ENCODE data around the gene PPP1R12C. TPM values are rescaled to one million over a fixed set of nuclear protein-coding genes. Genes with fewer than 3 reads are reported as not detected.

PPP1R12C gene
- total and polyA plus RNA-seq, 7 donors, result 20.5 to 59.1 (median 28.5) TPM

DNA sequence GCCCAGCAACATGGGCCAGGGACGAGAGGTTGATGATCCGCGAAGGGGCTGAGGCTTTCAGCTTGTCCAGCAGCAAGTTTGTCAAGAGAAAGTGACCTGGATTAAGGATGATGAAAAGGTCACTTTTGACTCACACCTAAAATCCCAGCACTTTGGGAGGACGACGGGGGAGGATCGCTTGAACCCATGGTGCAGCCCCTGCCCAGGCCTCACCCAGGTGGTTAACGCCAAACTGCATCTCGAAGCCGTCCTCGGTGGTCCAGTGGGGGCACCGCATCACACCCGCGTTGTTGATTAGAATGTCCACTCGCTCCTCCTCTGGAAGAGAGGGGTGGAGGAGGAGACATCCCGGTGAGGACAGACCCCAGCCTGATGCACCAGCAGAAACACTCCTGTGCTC lies 69.0 kb downstream of the PPP1R12C start:
- Histone ChIP-seq H3K4me1 (no peaks in the 10 kb centered on the region), H3K4me3 (no peak overlapping the region), H3K27me3 (ENCODE audit: insufficient read depth in 3 of 3, low read length in 2 of 3) (no peaks in the 10 kb centered on the region), H3K36me3 (ENCODE audit: insufficient read depth in 1 of 2, low read depth in 1 of 2) (peaks cover 5 to 88% of the 10 kb centered on the region in 2 donors), H3K9me3 (no peaks in the 10 kb centered on the region), H3K27ac (no peak overlapping the region)
- no peak for TF ChIP-seq CTCF (IDR thresholded peaks at IDR 0.05)
- DNase-seq (no peak), ATAC-seq (no peak)
- intact Hi-C loops (cut with DNase I), result no loop called here
- WGBS, 3 donors, result 94 to 96% (median 96%) methylated on average over 15 of the region's 15 CpGs

DNA sequence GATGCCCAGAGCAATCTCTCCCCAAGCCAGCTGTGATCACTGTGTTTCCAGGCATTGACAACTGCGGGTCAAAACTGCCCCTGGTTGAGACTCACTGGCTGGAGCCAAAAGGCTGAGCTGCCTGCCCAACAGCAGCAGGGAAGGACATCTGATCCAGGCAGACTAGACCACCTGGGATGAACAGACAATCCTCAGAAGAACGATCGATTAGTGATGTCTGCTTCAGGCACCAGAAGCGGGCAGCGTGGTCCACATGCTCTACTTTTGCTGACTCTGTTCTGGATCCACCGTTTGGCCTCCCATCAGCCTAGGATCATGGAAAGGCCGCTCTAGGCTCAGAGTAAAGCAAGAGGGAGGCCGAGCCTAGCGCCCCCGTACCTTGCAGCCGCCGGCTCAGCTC lies 69.5 kb downstream of the PPP1R12C start:
- Histone ChIP-seq H3K4me3 (no peak overlapping the region), H3K9me3 (no peaks in the 10 kb centered on the region), H3K27ac (no peak overlapping the region), H3K36me3 (ENCODE audit: insufficient read depth in 1 of 2, low read depth in 1 of 2) (peaks cover 5 to 88% of the 10 kb centered on the region in 2 donors), H3K4me1 (no peaks in the 10 kb centered on the region), H3K27me3 (ENCODE audit: insufficient read depth in 3 of 3, low read length in 2 of 3) (no peaks in the 10 kb centered on the region)
- 85 to 90% (median 89%) methylated on average over 12 of the region's 12 CpGs for WGBS, 3 donors
- intact Hi-C loops (cut with DNase I), result no loop called here
- no peak for TF ChIP-seq CTCF (IDR thresholded peaks at IDR 0.05)
- no peak for ATAC-seq
- no peak for DNase-seq

- WGBS, 3 donors, result 88 to 93% (median 93%) methylated on average over 16 to 17 of the region's 17 CpGs
- TF ChIP-seq CTCF (IDR thresholded peaks at IDR 0.05), result no peak
- Histone ChIP-seq H3K36me3 (ENCODE audit: insufficient read depth in 1 of 2, low read depth in 1 of 2) (peaks cover 5 to 89% of the 10 kb centered on the region in 2 donors), H3K4me3 (no peak overlapping the region), H3K9me3 (no peaks in the 10 kb centered on the region), H3K4me1 (no peaks in the 10 kb centered on the region), H3K27me3 (ENCODE audit: insufficient read depth in 3 of 3, low read length in 2 of 3) (no peaks in the 10 kb centered on the region), H3K27ac (no peak overlapping the region)
- intact Hi-C loops (cut with DNase I), result no loop called here
- DNase-seq (no peak), ATAC-seq (no peak)
These were observed 70.3 kb downstream of the PPP1R12C start for GRCh38 chr19:55046975-55047622.

DNA sequence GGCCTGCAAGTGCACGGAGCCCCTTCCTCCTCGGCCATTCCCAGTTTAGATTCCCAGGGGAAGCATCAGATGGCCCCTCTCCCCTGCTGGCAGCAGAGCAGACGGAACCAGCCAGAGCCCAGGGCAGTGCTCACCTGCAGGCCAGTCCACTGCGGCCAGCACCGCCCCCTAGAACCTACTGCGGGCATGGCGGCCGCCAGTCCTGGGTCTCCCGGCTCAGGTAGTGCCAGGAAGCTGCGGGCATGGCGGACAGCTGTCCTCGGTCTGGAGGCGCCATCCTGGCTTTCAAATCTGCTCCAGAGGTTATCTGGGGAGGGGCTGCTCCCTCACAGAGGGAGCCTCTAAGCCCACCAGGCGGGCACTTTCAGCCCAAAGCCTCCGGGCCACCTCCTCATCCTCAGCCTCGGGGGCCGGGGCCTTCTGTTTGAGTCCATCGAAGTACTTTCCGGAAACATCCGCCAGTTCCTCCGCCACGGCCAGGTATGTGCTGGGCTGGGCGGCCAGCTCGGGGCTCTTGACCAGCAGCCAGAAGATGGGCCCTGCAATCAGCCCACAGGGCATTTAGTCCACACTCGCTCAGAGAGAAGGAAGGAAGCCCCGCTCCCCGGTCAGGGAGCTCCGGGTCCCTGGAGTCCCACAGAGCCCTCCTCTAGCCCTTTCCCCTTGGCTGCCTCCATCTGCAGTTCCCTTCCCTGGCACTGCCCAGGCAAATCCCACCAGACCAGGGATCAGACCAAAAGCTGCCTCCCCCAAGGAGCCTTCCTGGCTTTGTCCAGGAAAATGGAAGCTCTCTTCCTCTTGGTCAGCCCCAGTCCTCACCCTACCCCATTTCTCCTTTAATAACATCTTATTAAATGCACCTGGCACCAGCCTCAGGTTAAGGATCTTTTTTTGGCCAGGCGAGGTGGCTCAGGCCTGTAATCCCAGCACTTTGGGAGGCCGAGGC lies 72.4 kb downstream of the PPP1R12C start:
- Histone ChIP-seq H3K27ac (no peak overlapping the region), H3K9me3 (no peaks in the 10 kb centered on the region), H3K36me3 (ENCODE audit: insufficient read depth in 1 of 2, low read depth in 1 of 2) (peaks cover 5 to 79% of the 10 kb centered on the region in 2 donors), H3K27me3 (ENCODE audit: insufficient read depth in 3 of 3, low read length in 2 of 3) (no peaks in the 10 kb centered on the region), H3K4me3 (no peak overlapping the region), H3K4me1 (no peaks in the 10 kb centered on the region)
- DNase-seq (no peak), ATAC-seq (no peak)
- TF ChIP-seq CTCF (IDR thresholded peaks at IDR 0.05), result no peak
- intact Hi-C loops (cut with DNase I), result no loop called here
- WGBS, 3 donors, result 93 to 95% (median 93%) methylated on average over 27 to 30 of the region's 30 CpGs
